Mesenchymal stem cell (in vitro differentiated cells and primary cell): ENCODE data around the gene THOC2.
"Not testable (repeated sequence)": the region's sequence is repeated elsewhere in the genome, so short reads cannot be mapped to it uniquely, and the experiment has no call there.

Source experiments
- DNase-seq: peaks from one replicate; pipeline ENCODE4 v3.0.0-alpha.2; 2013
- H2AFZ ChIP-seq: one replicate; pipeline ENCODE4 v1.6.1; 2013; ENCODE audit warnings: low read depth, mild to moderate bottlenecking, control low read depth, inconsistent platforms, low read length, moderate library complexity
- H2AK5ac ChIP-seq: 2 replicates; pipeline ENCODE4 v1.6.1; 2013; ENCODE audit warnings: low read length, moderate library complexity, mild to moderate bottlenecking, inconsistent platforms; ENCODE audit not compliant: severe bottlenecking
- H2BK120ac ChIP-seq: one replicate; pipeline ENCODE4 v1.6.1; 2013; ENCODE audit warnings: low read depth, mild to moderate bottlenecking, inconsistent platforms, low read length, moderate library complexity
- H2BK12ac ChIP-seq, 2 experiments: one replicate each; pipeline ENCODE4 v1.6.1; 2013; ENCODE audit warnings: inconsistent platforms in 2 of 2, low read length in 2 of 2, mild to moderate bottlenecking in 2 of 2, moderate library complexity in 2 of 2, control low read depth in 1 of 2
- H2BK15ac ChIP-seq: one replicate; pipeline ENCODE4 v1.6.1; 2013; ENCODE audit warnings: mild to moderate bottlenecking, low read depth, inconsistent platforms; ENCODE audit not compliant: poor library complexity, severe bottlenecking
- H2BK5ac ChIP-seq: 2 replicates; pipeline ENCODE4 v1.6.1; 2013; ENCODE audit warnings: low read depth, mild to moderate bottlenecking, low read length, control low read depth, inconsistent platforms; ENCODE audit not compliant: poor library complexity, severe bottlenecking
- H3K14ac ChIP-seq, 2 experiments: one replicate each; pipeline ENCODE4 v1.6.1; 2013; ENCODE audit warnings: inconsistent platforms in 2 of 2, low read length in 2 of 2, control low read depth in 1 of 2, mild to moderate bottlenecking in 1 of 2, moderate library complexity in 1 of 2
- H3K18ac ChIP-seq, 2 experiments: one replicate each; pipeline ENCODE4 v1.6.1; 2013; ENCODE audit warnings: inconsistent platforms in 2 of 2, low read length in 2 of 2, control low read depth in 1 of 2, low read depth in 1 of 2, mild to moderate bottlenecking in 1 of 2
- H3K23ac ChIP-seq, 2 experiments: one replicate each; pipeline ENCODE4 v1.6.1; 2013; ENCODE audit warnings: inconsistent platforms in 2 of 2, low read length in 2 of 2, mild to moderate bottlenecking in 2 of 2, moderate library complexity in 2 of 2, control low read depth in 1 of 2
- H3K27ac ChIP-seq: 2 replicates; pipeline ENCODE4 v1.5.1; 2013; ENCODE audit warnings: mild to moderate bottlenecking, moderate library complexity, low read length, control low read depth, inconsistent platforms; ENCODE audit not compliant: poor library complexity, severe bottlenecking
- H3K27me3 ChIP-seq, 2 experiments: 2 replicates each; pipeline versions ENCODE4 v1.6.1 to v1.7.0; 2013; ENCODE audit warnings: low read length in 2 of 2, mild to moderate bottlenecking in 2 of 2, moderate library complexity in 2 of 2, control low read depth in 1 of 2, inconsistent platforms in 1 of 2; ENCODE audit not compliant: control insufficient read depth in 1 of 2, insufficient read depth in 1 of 2
- H3K36me3 ChIP-seq, 2 experiments: 2 replicates each; pipeline versions ENCODE4 v1.6.1 to v1.7.0; 2013; ENCODE audit warnings: low read length in 2 of 2, control low read depth in 1 of 2, inconsistent platforms in 1 of 2, low read depth in 1 of 2, mild to moderate bottlenecking in 1 of 2; ENCODE audit not compliant: insufficient read depth in 2 of 2, control insufficient read depth in 1 of 2
- H3K4ac ChIP-seq, 2 experiments: one replicate each; pipeline ENCODE4 v1.6.1; 2013; ENCODE audit warnings: inconsistent platforms in 2 of 2, low read length in 2 of 2, mild to moderate bottlenecking in 2 of 2, moderate library complexity in 2 of 2, control low read depth in 1 of 2, low read depth in 1 of 2
- H3K4me1 ChIP-seq: 2 replicates; pipeline ENCODE4 v1.6.1; 2013; ENCODE audit warnings: low read depth, low read length, control low read depth; ENCODE audit not compliant: control insufficient read depth, insufficient read depth
- H3K4me2 ChIP-seq: 2 replicates; pipeline ENCODE4 v1.6.1; 2013; ENCODE audit warnings: low read length, mild to moderate bottlenecking, inconsistent platforms; ENCODE audit not compliant: poor library complexity, severe bottlenecking
- H3K4me3 ChIP-seq, 2 experiments: 2 replicates each; pipeline versions ENCODE4 v1.5.1 to v1.7.0; 2013; ENCODE audit warnings: low read length in 2 of 2, mild to moderate bottlenecking in 2 of 2, control low read depth in 1 of 2, low read depth in 1 of 2; ENCODE audit not compliant: insufficient read depth in 1 of 2
- H3K79me1 ChIP-seq: replicated peaks from 2 replicates; pipeline ENCODE4 v1.6.1; 2013; ENCODE audit warnings: mild to moderate bottlenecking, control low read depth, low read length, inconsistent platforms; ENCODE audit not compliant: poor library complexity, severe bottlenecking
- H3K9ac ChIP-seq: 2 replicates; pipeline ENCODE4 v1.7.0; 2013; ENCODE audit warnings: mild to moderate bottlenecking, low read length, moderate library complexity
- H3K9me3 ChIP-seq: 2 replicates; pipeline ENCODE4 v1.7.0; 2013; ENCODE audit warnings: mild to moderate bottlenecking, low read length; ENCODE audit not compliant: control insufficient read depth
- H4K8ac ChIP-seq: one replicate; pipeline ENCODE4 v1.6.1; 2013; ENCODE audit warnings: inconsistent platforms, mild to moderate bottlenecking, low read length, moderate library complexity
- H4K91ac ChIP-seq: one replicate; pipeline ENCODE4 v1.6.1; 2013; ENCODE audit warnings: mild to moderate bottlenecking, low read length, inconsistent platforms
- WGBS: methylation state at CpG from one replicate; pipeline ENCODE4 v1.1.7; 2013; ENCODE audit warnings: mixed read lengths; 5-methylcytosine and 5-hydroxymethylcytosine counted together

The THOC2 gene

DNA sequence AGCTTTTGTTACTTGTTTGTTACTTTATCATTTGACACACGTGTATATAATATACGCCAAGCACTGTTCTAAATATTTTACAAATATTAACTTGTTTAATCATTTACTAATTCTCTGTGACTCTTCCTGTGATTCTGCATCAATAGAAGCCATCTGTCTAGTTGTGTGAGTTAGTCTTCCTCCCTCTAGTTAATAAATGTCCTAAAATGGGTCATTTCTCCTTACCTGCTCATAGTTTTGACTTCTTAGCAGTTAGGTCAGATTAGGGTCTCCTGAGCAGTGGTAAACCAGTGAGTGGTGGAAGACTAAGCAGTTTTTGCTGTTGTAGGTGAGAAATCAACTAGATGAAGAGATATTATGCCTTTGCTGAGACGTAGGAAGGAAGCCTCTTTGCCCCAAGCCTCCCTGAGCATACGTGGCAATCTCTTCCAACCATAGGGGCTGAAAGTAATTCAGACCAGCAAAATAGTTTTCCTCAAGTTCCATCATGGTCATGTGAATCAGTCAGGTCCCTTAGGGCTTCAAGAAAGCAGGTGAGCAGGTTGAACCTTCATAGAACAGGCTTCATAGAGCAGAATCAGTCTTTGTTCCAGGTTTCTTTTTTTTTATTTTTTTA lies 38.7 kb upstream of the THOC2 start:
- H3K79me1 ChIP-seq = no peaks in the 10 kb centered on the region
- no peak for DNase-seq
- H3K4me2 ChIP-seq = peak overlapping the region; percentile 39
- H3K27ac ChIP-seq = peak overlapping the region; percentile 82
- no peak overlapping the region for H3K14ac ChIP-seq
- no peak overlapping the region for H2BK15ac ChIP-seq
- no peak overlapping the region for H3K4ac ChIP-seq
- H2BK5ac ChIP-seq = peak overlapping the region; percentile 38
- no peak overlapping the region for H2BK120ac ChIP-seq
- H3K18ac ChIP-seq = no peak overlapping the region
- H3K36me3 ChIP-seq = no peaks in the 10 kb centered on the region
- 67% methylated on average over 2 of the region's 4 CpGs for whole genome bisulfite sequencing
- no peak overlapping the region for H4K8ac ChIP-seq
- H3K23ac ChIP-seq = no peak overlapping the region
- no peak overlapping the region for H3K4me3 ChIP-seq
- peak overlapping the region; percentile 62 for H2AK5ac ChIP-seq
- no peak overlapping the region for H2BK12ac ChIP-seq
- no peak overlapping the region for H3K9ac ChIP-seq
- no peaks in the 10 kb centered on the region for H3K9me3 ChIP-seq
- no peak overlapping the region for H2AFZ ChIP-seq
- no peak overlapping the region for H4K91ac ChIP-seq
- H3K27me3 ChIP-seq = peaks cover 0 to 3% of the 10 kb centered on the region in 2 experiments
- H3K4me1 ChIP-seq = no peaks in the 10 kb centered on the region

DNA sequence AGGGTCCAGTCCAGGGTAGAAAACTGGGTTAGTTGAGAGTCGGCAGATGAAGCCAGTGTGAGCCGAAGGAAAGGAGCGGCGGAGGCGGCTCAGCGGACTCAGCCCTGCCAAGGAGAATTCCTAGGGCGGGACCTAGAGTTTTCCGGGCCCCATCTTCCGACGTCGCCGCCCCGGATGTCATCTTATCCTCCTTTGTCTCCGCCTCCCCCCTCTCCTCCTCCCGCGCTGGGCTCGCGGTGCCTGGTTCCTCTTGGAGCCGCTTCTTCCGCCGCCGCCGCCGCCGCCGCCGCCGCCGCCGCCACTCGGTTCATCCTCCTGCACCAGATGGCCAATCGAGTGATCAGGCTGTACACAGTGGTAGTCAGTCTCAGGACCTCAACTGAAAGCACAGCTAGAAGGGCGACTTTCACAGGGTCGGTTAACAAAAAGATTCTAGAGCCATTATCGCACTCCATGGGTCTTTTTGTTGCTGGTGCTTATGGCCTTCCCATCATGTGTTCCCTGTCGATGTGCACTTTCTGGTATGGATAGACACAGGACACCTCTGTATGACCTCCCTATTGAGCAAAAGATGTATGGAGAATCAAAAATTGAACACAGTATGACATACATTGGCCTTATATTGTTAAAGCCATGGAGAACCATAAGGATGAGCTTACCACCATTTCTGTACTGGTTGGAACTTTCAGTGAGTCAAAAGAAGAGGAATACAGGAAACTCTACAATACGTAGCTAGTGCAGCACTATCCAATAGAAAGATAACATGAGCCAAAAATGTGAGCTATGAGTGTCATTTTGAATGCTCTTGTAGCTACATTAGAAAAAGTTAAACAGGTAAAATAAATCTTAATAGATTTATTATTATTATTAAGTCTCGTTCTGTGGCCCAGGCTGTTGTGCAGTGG lies 32.4 kb upstream of the THOC2 start:
- peak overlapping the region; percentile 87 for H3K9ac ChIP-seq
- H3K79me1 ChIP-seq = no peaks in the 10 kb centered on the region
- H3K27ac ChIP-seq = peak overlapping the region; percentile 51
- H2BK15ac ChIP-seq = no peak overlapping the region
- no peak overlapping the region for H2BK12ac ChIP-seq
- H3K27me3 ChIP-seq = peaks cover 0 to 5% of the 10 kb centered on the region in 2 experiments
- no peak overlapping the region for H3K14ac ChIP-seq
- H3K4me1 ChIP-seq = no peaks in the 10 kb centered on the region
- H2BK5ac ChIP-seq = no peak overlapping the region
- H2AK5ac ChIP-seq = no peak overlapping the region
- peak overlapping the region; percentile 10 for H4K8ac ChIP-seq
- no peaks in the 10 kb centered on the region for H3K9me3 ChIP-seq
- peak overlapping the region in 1 of 2 experiments; percentile 48 for H3K18ac ChIP-seq
- H2AFZ ChIP-seq = peak overlapping the region; percentile 75
- WGBS = 2% methylated on average over 18 of the region's 38 CpGs
- H3K4me3 ChIP-seq = peak overlapping the region in 1 of 2 experiments; percentile 73
- H3K23ac ChIP-seq = no peak overlapping the region
- no peaks in the 10 kb centered on the region for H3K36me3 ChIP-seq
- DNase-seq = peak; percentile 91
- no peak overlapping the region for H3K4me2 ChIP-seq
- H2BK120ac ChIP-seq = no peak overlapping the region
- H3K4ac ChIP-seq = peak overlapping the region in 1 of 2 experiments; percentile 26
- no peak overlapping the region for H4K91ac ChIP-seq

DNA sequence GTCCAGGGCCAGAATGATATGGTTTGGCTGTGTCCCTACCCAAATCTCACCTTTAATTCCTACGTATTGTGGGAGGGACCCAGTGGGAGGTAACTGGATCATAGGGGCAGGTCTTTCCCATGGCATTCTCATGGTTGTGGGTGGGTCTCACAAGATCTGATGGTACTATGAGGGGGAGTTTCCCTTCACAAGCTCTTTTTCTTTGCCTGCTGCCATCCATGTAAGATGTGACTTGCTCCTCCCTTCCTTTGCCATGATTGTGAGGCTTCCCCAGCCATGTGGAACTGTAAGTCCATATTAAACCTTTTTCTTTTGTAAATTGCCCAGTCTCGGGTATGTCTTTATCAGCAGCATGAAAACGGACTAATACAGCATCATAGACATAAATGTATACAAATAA lies 27.0 kb upstream of the THOC2 start:
- not testable (repeated sequence) for H2BK15ac ChIP-seq, H3K4me2 ChIP-seq, H3K9me3 ChIP-seq, DNase-seq, H3K36me3 ChIP-seq, H2BK12ac ChIP-seq, H3K9ac ChIP-seq, H2BK5ac ChIP-seq, H2BK120ac ChIP-seq, H3K79me1 ChIP-seq, H3K4me3 ChIP-seq, H4K91ac ChIP-seq, H3K27me3 ChIP-seq, H2AFZ ChIP-seq, H3K27ac ChIP-seq, H3K4me1 ChIP-seq, H2AK5ac ChIP-seq, H3K14ac ChIP-seq, H3K18ac ChIP-seq, H4K8ac ChIP-seq, H3K23ac ChIP-seq, H3K4ac ChIP-seq
- no CpG with 5 or more reads among the region's 3 CpGs for WGBS

DNA sequence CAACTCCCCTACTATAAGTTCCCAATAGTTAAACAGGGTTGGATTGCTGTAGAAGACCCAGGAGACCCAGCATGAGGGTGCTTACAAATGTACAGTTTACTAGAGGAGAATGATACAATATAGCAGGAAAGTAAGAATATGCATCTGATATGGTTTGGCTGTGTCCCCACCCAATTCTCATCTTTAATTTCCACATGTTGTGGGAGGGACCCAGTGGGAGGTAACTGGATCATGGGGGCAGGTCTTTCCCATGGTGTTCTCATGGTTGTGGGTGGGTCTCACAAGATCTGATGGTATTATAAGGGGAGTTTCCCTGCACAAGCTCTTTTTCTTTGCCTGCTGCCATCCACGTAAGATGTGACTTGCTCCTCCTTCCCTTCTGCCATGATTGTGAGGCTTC lies 24.9 kb upstream of the THOC2 start:
- not testable (repeated sequence) for H4K8ac ChIP-seq, H3K79me1 ChIP-seq, H3K36me3 ChIP-seq, H2BK12ac ChIP-seq, H3K4me3 ChIP-seq, H3K4me1 ChIP-seq, H2AFZ ChIP-seq, H3K9ac ChIP-seq, H2BK15ac ChIP-seq, H3K23ac ChIP-seq, DNase-seq, H2BK5ac ChIP-seq, H3K27me3 ChIP-seq, H3K4ac ChIP-seq, H2AK5ac ChIP-seq, H3K27ac ChIP-seq, H3K18ac ChIP-seq, H4K91ac ChIP-seq, H3K14ac ChIP-seq, H3K9me3 ChIP-seq, H2BK120ac ChIP-seq, H3K4me2 ChIP-seq
- whole genome bisulfite sequencing = 100% methylated on average over 1 of the region's 1 CpG
